Nephron (organoid): ENCODE measurements around the gene TBC1D24.

ENCODE experiments used
- H3K27ac Mint-ChIP-seq, 3 experiments: 2 replicates each; pipeline ENCODE4 v1.8.0; 2020; ENCODE audit warnings: mixed read lengths in 3 of 3, mild to moderate bottlenecking in 2 of 3, moderate library complexity in 1 of 3
- H3K27me3 Mint-ChIP-seq: 2 replicates; pipeline ENCODE4 v1.8.0; 2021; ENCODE audit warnings: low read depth, mild to moderate bottlenecking, moderate library complexity, mixed read lengths
- H3K36me3 Mint-ChIP-seq: 2 replicates; pipeline ENCODE4 v1.8.0; 2020; ENCODE audit warnings: low read depth, mixed read lengths
- H3K4me1 Mint-ChIP-seq: 2 replicates; pipeline ENCODE4 v1.8.0; 2020; ENCODE audit warnings: mixed read lengths
- H3K4me3 Mint-ChIP-seq, 3 experiments: 2 replicates each; pipeline ENCODE4 v1.8.0; 2020; ENCODE audit warnings: mild to moderate bottlenecking in 3 of 3, mixed read lengths in 3 of 3, moderate library complexity in 2 of 3
- H3K9me3 Mint-ChIP-seq: 2 replicates; pipeline ENCODE4 v1.8.0; 2020; ENCODE audit warnings: mixed read lengths
- CTCF ChIP-seq, 3 experiments: fragments of 200-600 bp; sonication (generic); IDR thresholded peaks; one replicate each; pipeline ENCODE4 v1.5.0; 2021; ENCODE audit warnings: antibody characterized with exemption in 3 of 3; ENCODE audit not compliant: unreplicated experiment in 3 of 3

The TBC1D24 gene

GRCh38 chr16:2520784-2521531, 46.0 kb downstream of the TBC1D24 start:
- H3K27me3 Mint-ChIP-seq = peaks cover 8% of the 10 kb centered on the region
- H3K9me3 Mint-ChIP-seq = no peaks in the 10 kb centered on the region
- peak overlapping the region in 2 of 3 experiments; percentile 76 to 85 for H3K27ac Mint-ChIP-seq
- H3K4me1 Mint-ChIP-seq = peaks cover 25% of the 10 kb centered on the region
- TF ChIP-seq CTCF (IDR thresholded peaks at IDR 0.05; ENCODE audit: unreplicated experiment in 3 of 3) = no peak
- H3K36me3 Mint-ChIP-seq = peaks cover 21% of the 10 kb centered on the region
- H3K4me3 Mint-ChIP-seq = peak overlapping the region; percentile 87 to 91 (median 90)

- peaks cover 8% of the 10 kb centered on the region for H3K4me1 Mint-ChIP-seq
- H3K9me3 Mint-ChIP-seq = no peaks in the 10 kb centered on the region
- H3K27me3 Mint-ChIP-seq = peaks cover 5% of the 10 kb centered on the region
- peaks cover 16% of the 10 kb centered on the region for H3K36me3 Mint-ChIP-seq
- peak overlapping the region in 1 of 3 experiments; percentile 53 for H3K27ac Mint-ChIP-seq
- H3K4me3 Mint-ChIP-seq = peak overlapping the region; percentile 41 to 51 (median 44)
- no peak for TF ChIP-seq CTCF (IDR thresholded peaks at IDR 0.05; ENCODE audit: unreplicated experiment in 3 of 3)
These were observed 48.9 kb downstream of the TBC1D24 start for GRCh38 chr16:2523801-2524231.

GRCh38 chr16:2524339-2524938, 49.5 kb downstream of the TBC1D24 start:
- Mint-ChIP-seq H3K4me1 (peaks cover 7% of the 10 kb centered on the region), H3K27me3 (peaks cover 5% of the 10 kb centered on the region), H3K9me3 (no peaks in the 10 kb centered on the region), H3K36me3 (peaks cover 16% of the 10 kb centered on the region), H3K27ac (peak overlapping the region in 1 of 3 experiments; percentile 53), H3K4me3 (peak overlapping the region; percentile 40 to 62 (median 41))
- no peak for TF ChIP-seq CTCF (IDR thresholded peaks at IDR 0.05; ENCODE audit: unreplicated experiment in 3 of 3)

- TF ChIP-seq CTCF (IDR thresholded peaks at IDR 0.05; ENCODE audit: unreplicated experiment in 3 of 3) = no peak
- Mint-ChIP-seq H3K36me3 (peaks cover 10% of the 10 kb centered on the region), H3K4me3 (no peak overlapping the region), H3K27me3 (peaks cover 4% of the 10 kb centered on the region), H3K4me1 (no peaks in the 10 kb centered on the region), H3K9me3 (no peaks in the 10 kb centered on the region), H3K27ac (no peak overlapping the region)
These were observed 51.2 kb downstream of the TBC1D24 start for GRCh38 chr16:2526135-2526534.

- no peaks in the 10 kb centered on the region for H3K27me3 Mint-ChIP-seq
- no peak for TF ChIP-seq CTCF (IDR thresholded peaks at IDR 0.05; ENCODE audit: unreplicated experiment in 3 of 3)
- H3K36me3 Mint-ChIP-seq = peaks cover 10% of the 10 kb centered on the region
- H3K4me3 Mint-ChIP-seq = no peak overlapping the region
- no peak overlapping the region for H3K27ac Mint-ChIP-seq
- no peaks in the 10 kb centered on the region for H3K4me1 Mint-ChIP-seq
- H3K9me3 Mint-ChIP-seq = no peaks in the 10 kb centered on the region
These were observed 52.3 kb downstream of the TBC1D24 start for GRCh38 chr16:2527071-2527783.
